IMR-90 (cell line): ENCODE data around the gene ATP6AP1. TPM values are rescaled to one million over a fixed set of nuclear protein-coding genes. Genes with fewer than 3 reads are reported as not detected.

Source experiments
- ATAC-seq: fragments of 200-7000 bp; cut with Tn5 transposase; 2 replicates; pipeline ENCODE4 v1.9.1; 2020; ENCODE audit warnings: low read depth, mild to moderate bottlenecking, moderate library complexity
- BruUV-seq: library from RNA; stranded (reverse); fragments of 400-500 nt; replicated peaks from 2 replicates; lab custom pipeline; 2021; lab: Mats Ljungman, UMichigan
- CTCF ChIA-PET: fragments of 300-600 bp; formaldehyde crosslinking; extraction: SDS; loops from one replicate; lab custom pipeline; 2021; ENCODE audit warnings: antibody characterized with exemption; lab: Yijun Ruan, JAX
- POLR2A ChIA-PET: fragments of 300-600 bp; sonication (Branson Sonifier 250); formaldehyde crosslinking; loops from one replicate; lab custom pipeline; 2022; ENCODE audit warnings: antibody characterized with exemption; ENCODE audit not compliant: unreplicated experiment; lab: Charles Lee
- DNase-seq: peaks from one replicate; pipeline ENCODE4 v3.0.0; 2013
- H2AFZ ChIP-seq: replicated peaks from 2 replicates; pipeline ENCODE3; 2013; ENCODE audit warnings: low read length, mild to moderate bottlenecking; ENCODE audit not compliant: poor library complexity
- H2AK5ac ChIP-seq: 2 replicates; pipeline ENCODE4 v1.6.1; 2013; ENCODE audit warnings: low read depth, low read length, inconsistent platforms
- H2AK9ac ChIP-seq: replicated peaks from 2 replicates; pipeline ENCODE3; 2013; ENCODE audit warnings: mild to moderate bottlenecking, low read depth, low read length, moderate library complexity; ENCODE audit not compliant: poor library complexity
- H2BK120ac ChIP-seq: 2 replicates; pipeline ENCODE4 v1.6.1; 2013; ENCODE audit warnings: low read depth, low read length, inconsistent platforms
- H2BK15ac ChIP-seq: 3 replicates; pipeline ENCODE4 v1.6.1; 2013; ENCODE audit warnings: low read depth, low read length, inconsistent platforms
- H2BK20ac ChIP-seq: 2 replicates; pipeline ENCODE4 v1.6.1; 2013; ENCODE audit warnings: low read depth, mild to moderate bottlenecking, inconsistent platforms, low read length, moderate library complexity
- H2BK5ac ChIP-seq: 2 replicates; pipeline ENCODE4 v1.6.1; 2013; ENCODE audit warnings: mild to moderate bottlenecking, low read depth, low read length, inconsistent platforms; ENCODE audit not compliant: poor library complexity, severe bottlenecking
- H3K14ac ChIP-seq: replicated peaks from 2 replicates; pipeline ENCODE4 v1.6.1; 2013; ENCODE audit warnings: low read depth, low read length, inconsistent platforms
- H3K18ac ChIP-seq: 2 replicates; pipeline ENCODE4 v1.6.1; 2013; ENCODE audit warnings: low read depth, low read length, control low read depth
- H3K23ac ChIP-seq: 2 replicates; pipeline ENCODE4 v1.6.1; 2013; ENCODE audit warnings: low read depth, low read length, inconsistent platforms
- H3K27ac ChIP-seq: 2 replicates; pipeline ENCODE4 v1.5.1; 2013; ENCODE audit warnings: mild to moderate bottlenecking, control low read depth, low read length; ENCODE audit not compliant: insufficient read depth
- H3K27me3 ChIP-seq: 2 replicates; pipeline ENCODE4 v1.6.1; 2013; ENCODE audit warnings: low read length; ENCODE audit not compliant: control insufficient read depth, insufficient read depth
- H3K36me3 ChIP-seq: 2 replicates; pipeline ENCODE4 v1.6.1; 2013; ENCODE audit warnings: low read length, mixed read lengths; ENCODE audit not compliant: control insufficient read depth, insufficient read depth
- H3K4ac ChIP-seq: 2 replicates; pipeline ENCODE4 v1.6.1; 2013; ENCODE audit warnings: low read depth, low read length, inconsistent platforms
- H3K4me1 ChIP-seq: 2 replicates; pipeline ENCODE4 v1.6.1; 2013; ENCODE audit warnings: low read length, mixed read lengths; ENCODE audit not compliant: control insufficient read depth, insufficient read depth
- H3K4me2 ChIP-seq: 2 replicates; pipeline ENCODE4 v1.6.1; 2013; ENCODE audit warnings: low read depth, mild to moderate bottlenecking, control low read depth, low read length, moderate library complexity
- H3K4me3 ChIP-seq: 2 replicates; pipeline ENCODE4 v1.5.1; 2013; ENCODE audit warnings: low read depth, mild to moderate bottlenecking, control low read depth, low read length, moderate library complexity; ENCODE audit not compliant: insufficient read depth
- H3K56ac ChIP-seq: 2 replicates; pipeline ENCODE4 v1.6.1; 2013; ENCODE audit warnings: low read length, inconsistent platforms; ENCODE audit not compliant: insufficient read depth; ENCODE audit errors: extremely low read depth
- H3K79me1 ChIP-seq, 2 experiments: 2 replicates each; pipeline ENCODE4 v1.6.1; 2013; ENCODE audit warnings: low read length in 2 of 2, inconsistent platforms in 1 of 2, low read depth in 1 of 2
- H3K9ac ChIP-seq: 2 replicates; pipeline ENCODE4 v1.6.1; 2013; ENCODE audit warnings: low read depth, low read length, control low read depth
- H3K9me1 ChIP-seq: 2 replicates; pipeline ENCODE4 v1.6.1; 2013; ENCODE audit warnings: low read length, inconsistent platforms; ENCODE audit not compliant: insufficient read depth
- H3K9me3 ChIP-seq: 2 replicates; pipeline ENCODE4 v1.6.1; 2013; ENCODE audit warnings: low read length; ENCODE audit not compliant: control insufficient read depth, insufficient read depth
- H4K20me1 ChIP-seq: 2 replicates; pipeline ENCODE4 v1.6.1; 2013; ENCODE audit warnings: low read length, inconsistent platforms; ENCODE audit not compliant: insufficient read depth
- H4K5ac ChIP-seq: 2 replicates; pipeline ENCODE4 v1.6.1; 2013; ENCODE audit warnings: mild to moderate bottlenecking, low read depth, low read length, control low read depth
- H4K8ac ChIP-seq, 2 experiments: 2 replicates each; pipeline ENCODE4 v1.6.1; 2013; ENCODE audit warnings: low read depth in 2 of 2, low read length in 2 of 2, control low read depth in 1 of 2, inconsistent platforms in 1 of 2
- H4K91ac ChIP-seq: 2 replicates; pipeline ENCODE4 v1.6.1; 2013; ENCODE audit warnings: low read depth, low read length, inconsistent platforms; ENCODE audit not compliant: insufficient read depth
- BHLHE40 ChIP-seq: fragments of 150-350 bp; IDR thresholded peaks from 2 replicates; pipeline ENCODE4 v1.6.1; 2016; ENCODE audit warnings: mild to moderate bottlenecking, low read depth, low read length
- CEBPB ChIP-seq: IDR thresholded peaks from 2 replicates; pipeline ENCODE4 v1.6.1; 2012; ENCODE audit warnings: low read depth, low read length, improper control_type of control experiment
- CHD1 ChIP-seq: IDR thresholded peaks from 2 replicates; pipeline ENCODE4 v1.6.1; 2012; ENCODE audit warnings: low read depth, low read length, improper control_type of control experiment
- FOS ChIP-seq: fragments of 150-350 bp; IDR thresholded peaks from 2 replicates; pipeline ENCODE4 v1.6.1; 2016; ENCODE audit warnings: low read depth, low read length
- MAFK ChIP-seq: IDR thresholded peaks from 2 replicates; pipeline ENCODE4 v1.6.1; 2012; ENCODE audit warnings: low read depth, low read length, improper control_type of control experiment
- MAZ ChIP-seq: IDR thresholded peaks from 2 replicates; pipeline ENCODE4 v1.6.1; 2012; ENCODE audit warnings: low read depth, mild to moderate bottlenecking, low read length, improper control_type of control experiment, moderate library complexity, borderline replicate concordance
- MXI1 ChIP-seq: IDR thresholded peaks from 2 replicates; pipeline ENCODE4 v1.6.1; 2012; ENCODE audit warnings: low read depth, mild to moderate bottlenecking, low read length, moderate library complexity, borderline replicate concordance
- NFE2L2 ChIP-seq: fragments of 150-350 bp; IDR thresholded peaks from 2 replicates; pipeline ENCODE4 v1.6.1; 2016; ENCODE audit warnings: low read depth, mild to moderate bottlenecking, low read length
- POLR2A ChIP-seq: IDR thresholded peaks from 2 replicates; pipeline ENCODE4 v1.6.1; 2012; ENCODE audit warnings: mild to moderate bottlenecking, low read depth, low read length
- RAD21 ChIP-seq: IDR thresholded peaks from 2 replicates; pipeline ENCODE4 v1.6.1; 2012; ENCODE audit warnings: low read length, improper control_type of control experiment
- RCOR1 ChIP-seq: IDR thresholded peaks from 2 replicates; pipeline ENCODE4 v1.6.1; 2012; ENCODE audit warnings: mild to moderate bottlenecking, low read length, improper control_type of control experiment; ENCODE audit not compliant: insufficient replicate concordance
- RFX5 ChIP-seq: IDR thresholded peaks from 2 replicates; pipeline ENCODE4 v1.8.0; 2012; ENCODE audit warnings: low read depth, mild to moderate bottlenecking, low read length, moderate library complexity
- SMC3 ChIP-seq: fragments of 150-350 bp; IDR thresholded peaks from 2 replicates; pipeline ENCODE4 v1.6.1; 2016; ENCODE audit warnings: low read depth, mild to moderate bottlenecking, antibody characterized with exemption, low read length, moderate library complexity
- WGBS, 2 experiments: methylation state at CpG; one replicate each; pipeline versions ENCODE4 v1.1.5 to v1.1.7; 2013; ENCODE audit warnings: missing lambda C conversion rate in 2 of 2; ENCODE audit not compliant: insufficient read length in 1 of 2; ENCODE audit errors: extremely low coverage in 2 of 2; 5-methylcytosine and 5-hydroxymethylcytosine counted together
- dilution Hi-C: fragments of 300-500 bp; cut with HindIII; formaldehyde crosslinking; loops from one replicate; pipeline ENCODE4 v1.14.3; 2018; ENCODE audit warnings: low sequenced_read_pairs; ENCODE audit not compliant: unreplicated experiment
- in situ Hi-C: fragments of 300-500 bp; cut with MboI; formaldehyde crosslinking; loops from 3 replicates; pipeline ENCODE4 v1.14.3; 2019; ENCODE audit warnings: low sequenced_read_pairs, inconsistent platforms, mixed read lengths
- intact Hi-C: fragments of 100-400 bp; cut with micrococcal nuclease; formaldehyde crosslinking; loops from 2 replicates; pipeline ENCODE4 v1.10.0; 2022
- polyA plus RNA-seq, 3 experiments: library from polyadenylated mRNA; depleted of rRNA; stranded (reverse); fragments of >200 nt; gene quantifications; 2 replicates each; pipeline ENCODE4 v1.2.3, GENCODE V29; 2012; ENCODE audit warnings: low replicate concordance in 1 of 3
- total RNA-seq: library from RNA; depleted of rRNA; stranded (reverse); fragments of >200 nt; gene quantifications from 2 replicates; pipeline ENCODE4 v1.2.3, GENCODE V29; 2012
- TF ChIP-seq, protein P1 (sequence below): fragments of 150-350 bp; IDR thresholded peaks from 2 replicates; pipeline ENCODE4 v1.6.1; 2016; ENCODE audit warnings: low read depth, mild to moderate bottlenecking, low read length, moderate library complexity, borderline replicate concordance
- TF ChIP-seq, protein P2 (sequence below): fragments of 150-350 bp; IDR thresholded peaks from 2 replicates; pipeline ENCODE4 v1.6.1; 2017; ENCODE audit warnings: mild to moderate bottlenecking, antibody characterized with exemption, low read length, low read depth
- TF ChIP-seq, protein P3 (sequence below): conservative IDR thresholded peaks from 2 replicates; pipeline ENCODE4 v1.5.1; 2012; ENCODE audit warnings: mild to moderate bottlenecking, low read depth, low read length, improper control_type of control experiment

The ATP6AP1 gene
- total and polyA plus RNA-seq, 2 of the 4 experiments (the other 2 are of a cell fraction), result 13.8 to 96.7 TPM

DNA sequence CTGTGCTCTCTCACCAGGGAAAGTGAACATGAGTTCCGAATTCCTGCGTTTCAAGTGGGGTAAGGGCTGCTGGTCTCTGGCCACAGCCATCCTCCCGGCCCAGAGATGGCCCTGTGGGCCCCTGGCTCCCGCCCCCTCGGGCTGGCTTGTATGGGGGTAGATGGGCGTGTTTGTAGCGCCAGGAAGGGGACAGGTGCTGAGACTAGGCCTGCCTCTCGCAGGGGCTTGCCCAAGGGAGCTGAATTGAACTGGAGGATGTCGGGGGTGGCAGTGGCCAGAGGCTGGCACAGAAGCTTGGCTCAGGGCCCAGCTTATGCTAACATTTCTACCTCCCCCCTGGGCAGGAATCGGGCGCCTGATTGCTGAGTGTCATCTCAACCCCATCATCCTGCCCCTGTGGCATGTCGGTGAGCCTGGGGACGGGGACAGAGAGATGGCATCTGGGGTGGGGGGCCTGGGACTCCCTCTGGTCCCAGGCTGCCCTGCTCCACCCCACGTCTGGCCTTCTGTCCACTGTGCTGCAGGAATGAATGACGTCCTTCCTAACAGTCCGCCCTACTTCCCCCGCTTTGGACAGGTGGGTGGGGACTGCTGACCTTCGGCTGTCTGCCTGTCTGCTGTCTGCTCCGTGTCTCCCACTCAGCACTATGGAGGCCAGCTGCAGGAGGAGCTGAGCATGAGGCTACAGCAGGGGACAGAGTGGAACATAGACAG lies 8.6 kb upstream of the ATP6AP1 start:
- H4K8ac ChIP-seq, result no peak overlapping the region
- no peak overlapping the region for H2BK5ac ChIP-seq
- no peak overlapping the region for H2BK20ac ChIP-seq
- no peaks in the 10 kb centered on the region for H4K20me1 ChIP-seq
- POLR2A ChIA-PET, result no interaction called here
- intact Hi-C loops (no loop called here), in situ Hi-C loops (no loop called here), dilution Hi-C loops (no loop called here)
- H3K9ac ChIP-seq, result no peak overlapping the region
- H3K9me3 ChIP-seq, result no peaks in the 10 kb centered on the region
- H2AFZ ChIP-seq, result no peak overlapping the region
- H3K14ac ChIP-seq, result no peak overlapping the region
- H2BK120ac ChIP-seq, result no peak overlapping the region
- peaks cover 8% of the 10 kb centered on the region for H3K36me3 ChIP-seq
- BruUV-seq, result no TSS peak
- no peak overlapping the region for H3K4me3 ChIP-seq
- no peak overlapping the region for H2AK5ac ChIP-seq
- H2BK15ac ChIP-seq, result no peak overlapping the region
- no peaks in the 10 kb centered on the region for H3K79me1 ChIP-seq
- DNase-seq (no peak), ATAC-seq (no peak)
- 68% methylated on average over 5 of the region's 19 CpGs; no CpG with 5 or more reads in 1 of the 2 experiments for WGBS, 2 experiments
- H3K18ac ChIP-seq, result no peak overlapping the region
- no peaks in the 10 kb centered on the region for H3K4me1 ChIP-seq
- H3K27me3 ChIP-seq, result no peaks in the 10 kb centered on the region
- no peak overlapping the region for H2AK9ac ChIP-seq
- no peak overlapping the region for H3K27ac ChIP-seq
- CTCF ChIA-PET, result no interaction called here
- no peak overlapping the region for H4K91ac ChIP-seq
- H3K56ac ChIP-seq, result no peak overlapping the region
- H3K4ac ChIP-seq, result no peak overlapping the region
- no peak for TF ChIP-seq MAZ
- no peak for TF ChIP-seq BHLHE40
- TF ChIP-seq MAFK, result no peak
- TF ChIP-seq, protein P1, sequence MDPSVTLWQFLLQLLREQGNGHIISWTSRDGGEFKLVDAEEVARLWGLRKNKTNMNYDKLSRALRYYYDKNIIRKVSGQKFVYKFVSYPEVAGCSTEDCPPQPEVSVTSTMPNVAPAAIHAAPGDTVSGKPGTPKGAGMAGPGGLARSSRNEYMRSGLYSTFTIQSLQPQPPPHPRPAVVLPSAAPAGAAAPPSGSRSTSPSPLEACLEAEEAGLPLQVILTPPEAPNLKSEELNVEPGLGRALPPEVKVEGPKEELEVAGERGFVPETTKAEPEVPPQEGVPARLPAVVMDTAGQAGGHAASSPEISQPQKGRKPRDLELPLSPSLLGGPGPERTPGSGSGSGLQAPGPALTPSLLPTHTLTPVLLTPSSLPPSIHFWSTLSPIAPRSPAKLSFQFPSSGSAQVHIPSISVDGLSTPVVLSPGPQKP, result no peak
- TF ChIP-seq, protein P2, sequence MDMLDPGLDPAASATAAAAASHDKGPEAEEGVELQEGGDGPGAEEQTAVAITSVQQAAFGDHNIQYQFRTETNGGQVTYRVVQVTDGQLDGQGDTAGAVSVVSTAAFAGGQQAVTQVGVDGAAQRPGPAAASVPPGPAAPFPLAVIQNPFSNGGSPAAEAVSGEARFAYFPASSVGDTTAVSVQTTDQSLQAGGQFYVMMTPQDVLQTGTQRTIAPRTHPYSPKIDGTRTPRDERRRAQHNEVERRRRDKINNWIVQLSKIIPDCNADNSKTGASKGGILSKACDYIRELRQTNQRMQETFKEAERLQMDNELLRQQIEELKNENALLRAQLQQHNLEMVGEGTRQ, result no peak
- no peak for TF ChIP-seq RAD21
- TF ChIP-seq POLR2A, result no peak
- no peak for TF ChIP-seq CEBPB
- TF ChIP-seq, protein P3, sequence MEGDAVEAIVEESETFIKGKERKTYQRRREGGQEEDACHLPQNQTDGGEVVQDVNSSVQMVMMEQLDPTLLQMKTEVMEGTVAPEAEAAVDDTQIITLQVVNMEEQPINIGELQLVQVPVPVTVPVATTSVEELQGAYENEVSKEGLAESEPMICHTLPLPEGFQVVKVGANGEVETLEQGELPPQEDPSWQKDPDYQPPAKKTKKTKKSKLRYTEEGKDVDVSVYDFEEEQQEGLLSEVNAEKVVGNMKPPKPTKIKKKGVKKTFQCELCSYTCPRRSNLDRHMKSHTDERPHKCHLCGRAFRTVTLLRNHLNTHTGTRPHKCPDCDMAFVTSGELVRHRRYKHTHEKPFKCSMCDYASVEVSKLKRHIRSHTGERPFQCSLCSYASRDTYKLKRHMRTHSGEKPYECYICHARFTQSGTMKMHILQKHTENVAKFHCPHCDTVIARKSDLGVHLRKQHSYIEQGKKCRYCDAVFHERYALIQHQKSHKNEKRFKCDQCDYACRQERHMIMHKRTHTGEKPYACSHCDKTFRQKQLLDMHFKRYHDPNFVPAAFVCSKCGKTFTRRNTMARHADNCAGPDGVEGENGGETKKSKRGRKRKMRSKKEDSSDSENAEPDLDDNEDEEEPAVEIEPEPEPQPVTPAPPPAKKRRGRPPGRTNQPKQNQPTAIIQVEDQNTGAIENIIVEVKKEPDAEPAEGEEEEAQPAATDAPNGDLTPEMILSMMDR, result no peak
- no peak for TF ChIP-seq MXI1
- no peak for TF ChIP-seq CHD1
- no peak for TF ChIP-seq RCOR1
- no peak for TF ChIP-seq FOS
- TF ChIP-seq RFX5, result no peak
- TF ChIP-seq NFE2L2, result no peak
- TF ChIP-seq SMC3, result no peak
- H4K5ac ChIP-seq, result no peak overlapping the region
- no peak overlapping the region for H3K4me2 ChIP-seq
- H3K23ac ChIP-seq, result no peak overlapping the region
- no peaks in the 10 kb centered on the region for H3K9me1 ChIP-seq
